Stimulated activated CD8-positive, alpha-beta memory T cell treated with anti-CD3 and anti-CD28 coated beads, Interleukin-12 subunit alpha, Interleukin-12 subunit beta, amount 100 ng/mL, for 24 hours (primary cell): ENCODE data around the gene PIGQ.

Experiments used
- DNase-seq: peaks from one replicate; pipeline ENCODE4 v3.0.0-alpha.2; 2020; ENCODE audit errors: extremely low read depth

The PIGQ gene

GRCh38 chr16:555528-556473, 14.0 kb upstream of the PIGQ start:
- no peak for DNase-seq

- DNase-seq: no peak
Measured at GRCh38 chr16:556474-557173, 13.1 kb upstream of the PIGQ start.

- DNase-seq: no peak
Measured at GRCh38 chr16:557463-558297, 12.1 kb upstream of the PIGQ start.

GRCh38 chr16:558298-559020, 11.3 kb upstream of the PIGQ start:
- DNase-seq: no peak

- no peak for DNase-seq
Measured at GRCh38 chr16:559021-559380, 10.8 kb upstream of the PIGQ start.

- no peak for DNase-seq
Measured at GRCh38 chr16:559411-560203, 10.2 kb upstream of the PIGQ start.

GRCh38 chr16:560204-560700, 9.5 kb upstream of the PIGQ start, which contains the start of gene PRR35:
TSS of gene PRR35 (plus strand) at chr16:560394. CDS start at chr16:563295, 2,901 bp downstream.
- no peak for DNase-seq

GRCh38 chr16:560701-561412, 8.9 kb upstream of the PIGQ start:
- no peak for DNase-seq

GRCh38 chr16:561413-561794, 8.4 kb upstream of the PIGQ start:
- DNase-seq: no peak

GRCh38 chr16:561957-562938, 7.5 kb upstream of the PIGQ start:
- DNase-seq: no peak

- DNase-seq: no peak
Measured at GRCh38 chr16:563072-563644, 6.6 kb upstream of the PIGQ start.

- no peak for DNase-seq
Measured at GRCh38 chr16:564690-565418, 4.9 kb upstream of the PIGQ start.

GRCh38 chr16:565419-566330, 4.1 kb upstream of the PIGQ start:
- DNase-seq: no peak

GRCh38 chr16:566475-567372, 3.0 kb upstream of the PIGQ start, which contains the start of gene NHLRC4:
TSS of gene NHLRC4 (plus strand) at chr16:567005. CDS start at chr16:568048, 1,043 bp downstream.
- DNase-seq: no peak
